H1 (cell line): ENCODE data around the gene RPL22L1. TPM values are rescaled to one million over a fixed set of nuclear protein-coding genes. Genes with fewer than 3 reads are reported as not detected.
"Not testable (repeated sequence)": the region's sequence is repeated elsewhere in the genome, so short reads cannot be mapped to it uniquely, and the experiment has no call there.

Experiments
- CTCF ChIA-PET: fragments of 300-600 bp; sonication (Branson Sonifier 250); formaldehyde crosslinking; loops from one replicate; lab custom pipeline; 2021; ENCODE audit not compliant: partially characterized antibody; lab: Charles Lee
- POLR2A ChIA-PET: fragments of 300-600 bp; sonication (Branson Sonifier 250); formaldehyde crosslinking; loops from one replicate; lab custom pipeline; 2021; ENCODE audit warnings: inconsistent platforms; ENCODE audit not compliant: partially characterized antibody; lab: Charles Lee
- DNase-seq, 2 experiments: peaks; one replicate each; pipeline versions ENCODE4 v3.0.0 to v3.0.0-alpha.2; 2010 to 2022; ENCODE audit warnings: low spot score in 2 of 2, low read depth in 1 of 2, mixed read lengths in 1 of 2
- FAIRE-seq: peaks from 2 replicates; lab custom pipeline; 2011; peaks lifted over from hg19 to GRCh38; lab: Jason Lieb, UNC
- H2AFZ ChIP-seq: 2 replicates; pipeline ENCODE4 v1.8.1; 2012; ENCODE audit warnings: low read length, inconsistent platforms
- H2AK5ac ChIP-seq: 2 replicates; pipeline ENCODE4 v1.6.1; 2013; ENCODE audit warnings: low read depth, low read length
- H2BK120ac ChIP-seq: replicated peaks from 2 replicates; pipeline ENCODE3; 2013; ENCODE audit warnings: low read depth, low read length, inconsistent platforms
- H2BK12ac ChIP-seq: 2 replicates; pipeline ENCODE4 v1.6.1; 2013; ENCODE audit warnings: low read depth, low read length
- H2BK15ac ChIP-seq: 2 replicates; pipeline ENCODE4 v1.6.1; 2013; ENCODE audit warnings: low read length
- H2BK20ac ChIP-seq: 2 replicates; pipeline ENCODE4 v1.6.1; 2013; ENCODE audit warnings: low read length
- H2BK5ac ChIP-seq: 2 replicates; pipeline ENCODE4 v1.6.1; 2013; ENCODE audit warnings: low read depth, low read length
- H3K14ac ChIP-seq: 2 replicates; pipeline ENCODE4 v1.6.1; 2013; ENCODE audit warnings: inconsistent platforms; ENCODE audit not compliant: insufficient read length
- H3K18ac ChIP-seq: 2 replicates; pipeline ENCODE4 v1.6.1; 2013; ENCODE audit warnings: low read length; ENCODE audit errors: extremely low read depth
- H3K23ac ChIP-seq: 2 replicates; pipeline ENCODE4 v1.6.1; 2013; ENCODE audit warnings: inconsistent platforms; ENCODE audit not compliant: insufficient read length
- H3K23me2 ChIP-seq: 2 replicates; pipeline ENCODE4 v1.6.1; 2013; ENCODE audit warnings: low read depth, low read length
- H3K27ac ChIP-seq: 2 replicates; pipeline ENCODE4 v1.6.1; 2011; ENCODE audit warnings: low read depth, low read length, inconsistent platforms
- H3K27me3 ChIP-seq, 4 experiments: replicated peaks in 1 of 4; 1 replicate in 1 of 4; 2 replicates in 3 of 4; pipeline versions ENCODE4 v1.6.1 to v1.8.1; 2011 to 2013; ENCODE audit warnings: low read length in 3 of 4, mild to moderate bottlenecking in 3 of 4, inconsistent platforms in 2 of 4, mixed read lengths in 2 of 4, moderate library complexity in 1 of 4; ENCODE audit not compliant: control insufficient read depth in 3 of 4, insufficient read depth in 3 of 4; ENCODE audit errors: extremely low read depth in 1 of 4
- H3K36me3 ChIP-seq, 4 experiments: 2 replicates each; pipeline versions ENCODE4 v1.6.1 to v1.8.1; 2011 to 2013; ENCODE audit warnings: mild to moderate bottlenecking in 4 of 4, low read length in 3 of 4, moderate library complexity in 2 of 4, control low read depth in 1 of 4, inconsistent platforms in 1 of 4; ENCODE audit not compliant: insufficient read depth in 4 of 4, control insufficient read depth in 2 of 4
- H3K4ac ChIP-seq: replicated peaks from 2 replicates; pipeline ENCODE3; 2013; ENCODE audit warnings: low read length, low read depth, mixed read lengths, inconsistent platforms; ENCODE audit not compliant: insufficient read length
- H3K4me1 ChIP-seq, 4 experiments: replicated peaks in 1 of 4; 1 replicate in 1 of 4; 2 replicates in 3 of 4; pipeline versions ENCODE4 v1.6.1 to v1.8.1; 2011 to 2013; ENCODE audit warnings: low read length in 3 of 4, inconsistent platforms in 2 of 4, mixed read lengths in 1 of 4; ENCODE audit not compliant: insufficient read depth in 4 of 4, control insufficient read depth in 3 of 4
- H3K4me2 ChIP-seq, 2 experiments: 2 replicates each; pipeline versions ENCODE4 v1.6.1 to v1.8.1; 2011 to 2013; ENCODE audit warnings: low read depth in 2 of 2, low read length in 2 of 2, control low read depth in 1 of 2, inconsistent platforms in 1 of 2, mild to moderate bottlenecking in 1 of 2; ENCODE audit not compliant: insufficient read depth in 1 of 2
- H3K4me3 ChIP-seq, 4 experiments: fragments of 200-600, 300-600 bp in 1 of 4; sonication (generic), shearing (Covaris generic), sonication (Bioruptor Twin) in 1 of 4; 2 replicates each; pipeline versions ENCODE4 v1.5.1 to v1.8.1; 2011 to 2016; ENCODE audit warnings: low read length in 4 of 4, low read depth in 3 of 4, control low read depth in 2 of 4, inconsistent platforms in 2 of 4, mild to moderate bottlenecking in 2 of 4, mixed read lengths in 1 of 4, moderate library complexity in 1 of 4; ENCODE audit not compliant: insufficient read depth in 2 of 4; ENCODE audit errors: extremely low read depth in 1 of 4
- H3K56ac ChIP-seq: replicated peaks from 2 replicates; pipeline ENCODE3; 2013; ENCODE audit warnings: low read depth, mild to moderate bottlenecking, mixed read lengths, low read length, inconsistent platforms; ENCODE audit not compliant: insufficient read length
- H3K79me1 ChIP-seq: 2 replicates; pipeline ENCODE4 v1.6.1; 2013; ENCODE audit warnings: low read depth, low read length, control low read depth
- H3K79me2 ChIP-seq, 2 experiments: 2 replicates each; pipeline versions ENCODE4 v1.6.1 to v1.8.1; 2012 to 2013; ENCODE audit warnings: low read length in 2 of 2, mild to moderate bottlenecking in 2 of 2, inconsistent platforms in 1 of 2; ENCODE audit not compliant: insufficient read depth in 2 of 2, control insufficient read depth in 1 of 2
- H3K9ac ChIP-seq, 4 experiments: replicated peaks in 1 of 4; 1 replicate in 1 of 4; 2 replicates in 3 of 4; pipeline versions ENCODE4 v1.6.1 to v1.8.1; 2011 to 2013; ENCODE audit warnings: low read depth in 3 of 4, low read length in 3 of 4, control low read depth in 2 of 4, mild to moderate bottlenecking in 2 of 4, moderate library complexity in 2 of 4, inconsistent platforms in 1 of 4; ENCODE audit errors: extremely low read depth in 1 of 4
- H3K9me3 ChIP-seq, 2 experiments: 2 replicates each; pipeline versions ENCODE4 v1.6.1 to v1.8.1; 2012 to 2013; ENCODE audit warnings: mild to moderate bottlenecking in 2 of 2, moderate library complexity in 2 of 2, control low read depth in 1 of 2, inconsistent platforms in 1 of 2, low read depth in 1 of 2, low read length in 1 of 2, mixed read lengths in 1 of 2; ENCODE audit not compliant: insufficient read depth in 2 of 2
- H4K20me1 ChIP-seq, 2 experiments: replicated peaks in 1 of 2; 2 replicates each; pipeline versions ENCODE3 to v1.8.1; 2011 to 2013; ENCODE audit warnings: inconsistent platforms in 2 of 2, low read length in 2 of 2, mild to moderate bottlenecking in 1 of 2; ENCODE audit not compliant: insufficient read depth in 2 of 2, control insufficient read depth in 1 of 2
- H4K5ac ChIP-seq: 2 replicates; pipeline ENCODE4 v1.6.1; 2013; ENCODE audit warnings: low read length, low read depth, mixed read lengths, inconsistent platforms; ENCODE audit not compliant: insufficient read length
- H4K8ac ChIP-seq: 2 replicates; pipeline ENCODE4 v1.8.0; 2013; ENCODE audit warnings: mild to moderate bottlenecking, moderate library complexity, low read length, inconsistent platforms; ENCODE audit not compliant: insufficient read depth; ENCODE audit errors: extremely low read depth
- H4K91ac ChIP-seq: replicated peaks from 2 replicates; pipeline ENCODE3; 2013; ENCODE audit warnings: low read length, mixed read lengths, inconsistent platforms; ENCODE audit not compliant: insufficient read length
- WGBS, 2 experiments: shearing (Covaris generic) in 1 of 2; methylation state at CpG; one replicate each; pipeline versions ENCODE4 v1.1.6 to v1.1.7; 2013 to 2015; ENCODE audit warnings: low lambda C conversion rate in 2 of 2, mixed read lengths in 2 of 2, inconsistent platforms in 1 of 2, low coverage in 1 of 2, missing lambda C conversion rate in 1 of 2; ENCODE audit not compliant: insufficient replicate concordance in 2 of 2, insufficient coverage in 1 of 2, insufficient read length in 1 of 2; ENCODE audit errors: extremely low coverage in 1 of 2, missing lambda C conversion rate in 1 of 2; 5-methylcytosine and 5-hydroxymethylcytosine counted together
- polyA plus RNA-seq, 7 experiments: library from polyadenylated mRNA; depleted of rRNA in 3 of 7; stranded (reverse) in 5 of 7; unstranded in 2 of 7; fragments of >200 nt in 5 of 7; fragments of 200-250 nt in 2 of 7; gene quantifications; 1 replicate in 5 of 7; 2 replicates in 1 of 7; 4 replicates in 1 of 7; pipeline versions ENCODE4 v1.2.1 to v1.2.3, GENCODE V29; 2011 to 2013; ENCODE audit warnings: missing spikeins in 2 of 7, mixed read lengths in 2 of 7
- total RNA-seq: library from RNA; stranded (reverse); fragmentation: NEBNext Ultra II Directional; extraction: Animal tissue kit (Norgen Biotek cat#: 25700); gene quantifications from 2 replicates; pipeline ENCODE4 v1.2.1, GENCODE V29; 2021

RPL22L1 gene
- total and polyA plus RNA-seq, 2 of the 8 experiments (the other 6 are each of a cell fraction or from before 2014, with no cell fraction given) = 99.9 to 280 TPM

DNA sequence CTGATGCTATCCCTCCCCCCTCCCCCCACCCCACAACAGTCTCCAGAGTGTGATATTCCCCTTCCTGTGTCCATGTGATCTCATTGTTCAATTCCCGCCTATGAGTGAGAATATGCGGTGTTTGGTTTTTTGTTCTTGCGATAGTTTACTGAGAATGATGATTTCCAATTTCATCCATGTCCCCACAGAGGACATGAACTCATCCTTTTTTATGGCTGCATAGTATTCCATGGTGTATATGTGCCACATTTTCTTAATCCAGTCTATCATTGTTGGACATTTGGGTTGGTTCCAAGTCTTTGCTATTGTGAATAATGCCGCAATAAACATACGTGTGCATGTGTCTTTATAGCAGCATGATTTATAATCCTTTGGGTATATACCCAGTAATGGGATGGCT is 8.7 kb upstream of the RPL22L1 start:
- H2BK5ac ChIP-seq, H3K56ac ChIP-seq, FAIRE-seq, H3K79me1 ChIP-seq, H2AK5ac ChIP-seq, H3K4me1 ChIP-seq, H4K8ac ChIP-seq, DNase-seq, H3K27ac ChIP-seq, H3K9me3 ChIP-seq, H3K23me2 ChIP-seq, H2AFZ ChIP-seq, H4K5ac ChIP-seq, POLR2A ChIA-PET, H3K18ac ChIP-seq, CTCF ChIA-PET, H3K27me3 ChIP-seq, H3K4me3 ChIP-seq, H4K91ac ChIP-seq, H4K20me1 ChIP-seq, H3K4ac ChIP-seq, H3K9ac ChIP-seq, H3K23ac ChIP-seq, H3K36me3 ChIP-seq, H3K14ac ChIP-seq, H2BK120ac ChIP-seq, H2BK15ac ChIP-seq, H3K79me2 ChIP-seq, H2BK12ac ChIP-seq, H3K4me2 ChIP-seq, H2BK20ac ChIP-seq: not testable (repeated sequence)
- WGBS, 2 experiments = 83% methylated on average over 1 of the region's 5 CpGs; no CpG with 5 or more reads in 1 of the 2 experiments

GRCh38 chr3:170877311-170877710 is 7.3 kb upstream of the RPL22L1 start:
- H3K36me3 ChIP-seq, H3K9ac ChIP-seq, H3K23me2 ChIP-seq, H3K4me1 ChIP-seq, H3K23ac ChIP-seq, H3K14ac ChIP-seq, H3K79me1 ChIP-seq, H3K4me3 ChIP-seq, H2BK120ac ChIP-seq, H2BK12ac ChIP-seq, H2BK5ac ChIP-seq, H2BK20ac ChIP-seq, H3K9me3 ChIP-seq, H3K79me2 ChIP-seq, H2AK5ac ChIP-seq, H4K5ac ChIP-seq, H3K56ac ChIP-seq, H3K27ac ChIP-seq, H4K20me1 ChIP-seq, H2BK15ac ChIP-seq, H3K4ac ChIP-seq, CTCF ChIA-PET, H4K8ac ChIP-seq, H3K27me3 ChIP-seq, FAIRE-seq, H3K4me2 ChIP-seq, H2AFZ ChIP-seq, POLR2A ChIA-PET, H4K91ac ChIP-seq, H3K18ac ChIP-seq, DNase-seq: not testable (repeated sequence)
- 92% methylated on average over 6 of the region's 6 CpGs; no CpG with 5 or more reads in 1 of the 2 experiments for WGBS, 2 experiments
